Right atrium auricular region (tissue), 2 donors: ENCODE data around the gene THSD4. TPM values are rescaled to one million over a fixed set of nuclear protein-coding genes. Genes with fewer than 3 reads are reported as not detected.

Experiments used
- DNase-seq: peaks from one replicate; pipeline ENCODE4 v3.0.0-alpha.2; 2019; ENCODE audit warnings: low spot score
- H3K27ac ChIP-seq, 2 donors: fragments of 200-600 bp; sonication (generic); 1 replicate in 1 of 2; 2 replicates in 1 of 2; pipeline ENCODE4 v1.5.1; 2016 to 2019
- H3K27me3 ChIP-seq, 2 donors: fragments of 200-600 bp; sonication (generic); one replicate each; pipeline versions ENCODE4 v1.5.1 to v1.6.0; 2017 to 2019
- H3K36me3 ChIP-seq: fragments of 200-600 bp; sonication (generic); one replicate; pipeline ENCODE4 v1.5.1; 2016
- H3K4me1 ChIP-seq, 2 donors: fragments of 200-600 bp; sonication (generic); one replicate each; pipeline versions ENCODE4 v1.5.1 to v1.6.0; 2017 to 2019
- H3K4me3 ChIP-seq, 2 donors: fragments of 200-600 bp; sonication (generic); 1 replicate in 1 of 2; 2 replicates in 1 of 2; pipeline ENCODE4 v1.5.1; 2017 to 2019; ENCODE audit warnings: mild to moderate bottlenecking in 1 of 2, moderate library complexity in 1 of 2
- H3K9me3 ChIP-seq, 2 donors: fragments of 200-600 bp; sonication (generic); one replicate each; pipeline ENCODE4 v1.5.1; 2019
- CTCF ChIP-seq, 2 donors: fragments of 200-600 bp; sonication (generic); IDR thresholded peaks; one replicate each; pipeline ENCODE4 v1.5.1; 2019; ENCODE audit warnings: antibody characterized with exemption in 2 of 2
- total RNA-seq, 2 donors: library from RNA; depleted of rRNA; stranded (reverse); fragments of >200 nt; gene quantifications; one replicate each; pipeline ENCODE4 v1.1.0, GENCODE V29; 2016

THSD4 gene
- total RNA-seq, 2 donors from 2014 or later, result 41.2 to 85.3 TPM

- H3K4me1 ChIP-seq, result peaks cover 0 to 14% of the 10 kb centered on the region in 2 donors
- no peaks in the 10 kb centered on the region for H3K9me3 ChIP-seq
- H3K36me3 ChIP-seq, result no peaks in the 10 kb centered on the region
- H3K4me3 ChIP-seq, result no peak overlapping the region
- DNase-seq, result no peak
- H3K27ac ChIP-seq, result no peak overlapping the region
- no peak for TF ChIP-seq CTCF (IDR thresholded peaks at IDR 0.05)
- H3K27me3 ChIP-seq, result no peaks in the 10 kb centered on the region
These were observed 393.9 kb downstream of the THSD4 start for GRCh38 chr15:71509139-71509538.

GRCh38 chr15:71510763-71511162 is 395.5 kb downstream of the THSD4 start:
- Histone ChIP-seq H3K4me3 (no peak overlapping the region), H3K27ac (no peak overlapping the region), H3K27me3 (no peaks in the 10 kb centered on the region), H3K4me1 (peaks cover 0 to 17% of the 10 kb centered on the region in 2 donors), H3K36me3 (no peaks in the 10 kb centered on the region), H3K9me3 (no peaks in the 10 kb centered on the region)
- DNase-seq, result no peak
- TF ChIP-seq CTCF (IDR thresholded peaks at IDR 0.05), result no peak

GRCh38 chr15:71511796-71512681 is 396.8 kb downstream of the THSD4 start:
- no peak for TF ChIP-seq CTCF (IDR thresholded peaks at IDR 0.05)
- Histone ChIP-seq H3K9me3 (no peaks in the 10 kb centered on the region), H3K4me3 (no peak overlapping the region), H3K27ac (no peak overlapping the region), H3K27me3 (no peaks in the 10 kb centered on the region), H3K4me1 (peaks cover 0 to 19% of the 10 kb centered on the region in 2 donors), H3K36me3 (no peaks in the 10 kb centered on the region)
- DNase-seq, result no peak

GRCh38 chr15:71512682-71513006 is 397.4 kb downstream of the THSD4 start:
- Histone ChIP-seq H3K9me3 (no peaks in the 10 kb centered on the region), H3K27ac (no peak overlapping the region), H3K4me1 (peaks cover 0 to 17% of the 10 kb centered on the region in 2 donors), H3K4me3 (no peak overlapping the region), H3K36me3 (no peaks in the 10 kb centered on the region), H3K27me3 (no peaks in the 10 kb centered on the region)
- DNase-seq, result no peak
- TF ChIP-seq CTCF (IDR thresholded peaks at IDR 0.05), result no peak

GRCh38 chr15:71515375-71516186 is 400.3 kb downstream of the THSD4 start:
- Histone ChIP-seq H3K27ac (no peak overlapping the region), H3K27me3 (no peaks in the 10 kb centered on the region)

More at GRCh38 chr15:71515375-71516186, 400.3 kb downstream of the THSD4 start:
- H3K36me3 ChIP-seq, result no peaks in the 10 kb centered on the region
- H3K9me3 ChIP-seq, result no peaks in the 10 kb centered on the region
- peaks cover 0 to 10% of the 10 kb centered on the region in 2 donors for H3K4me1 ChIP-seq
- DNase-seq, result no peak
- TF ChIP-seq CTCF (IDR thresholded peaks at IDR 0.05), result no peak
- H3K4me3 ChIP-seq, result no peak overlapping the region
